GM21381 (cell line): Measurements from ENCODE around the gene TMX2.
A peak's percentile ranks its signal among the peaks of the same experiment; 100 is the strongest.
"Not testable (repeated sequence)": the region's sequence is repeated elsewhere in the genome, so short reads cannot be mapped to it uniquely, and the experiment has no call there.

Experiments used
- ATAC-seq: cut with Tn5 transposase; IDR thresholded peaks from one replicate; pipeline ENCODE4 v1.9.1; 2021; ENCODE audit warnings: mild to moderate bottlenecking, moderate library complexity; ENCODE audit not compliant: unreplicated experiment

The TMX2 gene, protein sequence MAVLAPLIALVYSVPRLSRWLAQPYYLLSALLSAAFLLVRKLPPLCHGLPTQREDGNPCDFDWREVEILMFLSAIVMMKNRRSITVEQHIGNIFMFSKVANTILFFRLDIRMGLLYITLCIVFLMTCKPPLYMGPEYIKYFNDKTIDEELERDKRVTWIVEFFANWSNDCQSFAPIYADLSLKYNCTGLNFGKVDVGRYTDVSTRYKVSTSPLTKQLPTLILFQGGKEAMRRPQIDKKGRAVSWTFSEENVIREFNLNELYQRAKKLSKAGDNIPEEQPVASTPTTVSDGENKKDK

DNA sequence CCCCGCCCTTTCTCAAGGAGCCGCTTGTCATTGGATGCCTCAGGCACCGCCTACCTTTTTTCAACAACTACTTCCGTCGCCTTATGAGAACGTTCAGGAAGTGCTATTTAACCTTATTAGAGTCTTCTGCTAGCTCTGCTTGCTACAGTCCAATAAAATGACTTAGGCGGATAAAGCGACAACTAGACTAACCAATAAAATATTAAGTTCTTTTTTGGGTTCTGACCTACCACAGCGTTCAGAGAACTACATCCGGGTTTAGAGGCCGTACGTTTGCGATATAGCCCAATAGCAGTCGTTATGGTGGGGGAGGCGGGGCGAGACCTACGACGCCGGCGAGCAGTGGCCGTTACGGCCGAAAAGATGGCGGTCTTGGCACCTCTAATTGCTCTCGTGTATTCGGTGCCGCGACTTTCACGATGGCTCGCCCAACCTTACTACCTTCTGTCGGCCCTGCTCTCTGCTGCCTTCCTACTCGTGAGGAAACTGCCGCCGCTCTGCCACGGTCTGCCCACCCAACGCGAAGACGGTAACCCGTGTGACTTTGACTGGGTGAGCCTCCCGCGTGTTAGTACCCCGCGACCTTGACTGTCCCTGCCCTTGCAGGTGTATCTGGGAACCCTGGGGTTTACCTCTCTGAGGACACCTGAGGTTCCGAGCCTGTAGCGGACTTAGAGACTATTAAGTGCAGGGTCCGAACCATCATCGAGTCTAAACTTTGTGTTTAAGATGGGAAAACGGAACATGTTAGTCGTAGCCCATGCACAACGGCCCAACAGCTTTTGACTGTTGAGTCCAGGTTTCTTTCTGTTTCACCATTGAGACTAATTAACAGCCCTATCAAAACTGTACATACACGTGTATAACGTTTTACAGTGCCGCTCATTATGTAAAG is at the start of gene TMX2:
Gene TMX2 (plus strand): TSS at position 338 of the 895 bp plus-strand sequence. CDS start 26 bp downstream, at position 364.
- peak; percentile 90 for ATAC-seq

DNA sequence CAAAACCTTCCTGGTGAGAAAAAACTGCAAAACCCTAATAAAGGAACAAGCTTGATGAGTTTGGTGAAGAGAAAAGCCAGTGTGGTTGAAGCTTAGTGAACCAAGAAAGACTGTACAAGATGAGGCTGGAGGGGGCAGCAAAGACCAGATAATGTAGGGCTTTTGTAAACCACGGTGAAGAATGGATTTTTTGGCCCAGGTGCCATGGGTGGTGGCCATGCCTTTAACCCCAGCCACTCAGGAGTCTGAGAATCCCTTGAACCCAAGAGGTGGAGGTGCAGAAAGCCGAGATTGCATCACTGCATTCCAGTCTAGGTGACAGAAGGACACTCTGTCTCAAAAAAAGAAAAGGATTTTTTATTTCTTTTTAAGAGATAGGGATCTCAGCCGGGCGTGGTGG is 49.5 kb upstream of the TMX2 start:
- ATAC-seq: no peak

DNA sequence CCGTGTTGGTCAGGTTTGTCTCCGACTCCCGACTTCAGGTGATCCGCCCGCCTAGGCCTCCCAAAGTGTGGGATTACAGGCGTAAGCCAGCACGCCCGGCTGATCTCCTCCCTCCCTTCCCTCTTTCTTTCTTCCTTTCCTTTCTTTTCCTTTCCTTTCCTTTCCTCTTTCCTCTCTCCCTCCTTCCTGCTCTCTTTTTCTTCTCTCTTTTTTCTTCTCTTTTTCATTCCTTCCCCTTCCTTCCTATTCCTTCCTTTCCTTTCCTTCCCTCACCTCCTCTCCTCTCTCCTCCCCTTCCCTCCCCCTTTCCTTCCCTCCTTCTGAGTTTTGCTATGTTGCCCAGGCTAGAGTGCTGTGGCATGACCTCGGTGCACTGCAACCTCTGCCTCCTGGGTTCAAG is 48.4 kb upstream of the TMX2 start:
- ATAC-seq: no peak

DNA sequence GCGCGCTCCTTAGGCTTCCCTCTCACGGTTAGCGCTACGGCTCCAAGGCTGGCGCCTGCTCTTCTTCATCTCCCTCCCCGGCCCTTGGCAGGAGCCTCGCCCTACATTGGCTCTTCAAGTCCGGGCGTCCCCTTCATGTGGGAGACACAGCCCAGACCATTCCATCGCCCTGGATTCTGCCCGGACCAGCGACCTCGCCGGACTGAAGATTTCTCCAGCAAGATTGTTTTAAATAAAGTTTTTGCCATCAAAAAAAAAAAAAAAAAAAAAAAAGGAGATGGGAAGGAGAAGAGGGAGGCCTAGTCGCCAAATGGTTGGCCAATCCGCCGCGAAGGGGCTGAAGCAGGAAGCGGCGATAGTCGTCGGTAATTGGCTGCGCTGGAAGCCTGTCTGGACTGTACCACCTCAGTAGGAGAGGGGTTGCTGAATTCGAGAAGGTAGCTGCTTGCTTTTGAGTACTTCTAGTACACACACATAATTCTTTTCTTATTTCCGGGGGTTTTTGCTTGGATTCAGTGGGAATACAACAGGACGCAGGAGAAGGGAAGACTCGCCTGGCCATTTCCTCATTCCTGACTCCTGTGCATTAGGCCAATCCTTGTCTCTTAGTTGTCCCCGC is 45.2 kb upstream of the TMX2 start:
- ATAC-seq: peak; percentile 67

DNA sequence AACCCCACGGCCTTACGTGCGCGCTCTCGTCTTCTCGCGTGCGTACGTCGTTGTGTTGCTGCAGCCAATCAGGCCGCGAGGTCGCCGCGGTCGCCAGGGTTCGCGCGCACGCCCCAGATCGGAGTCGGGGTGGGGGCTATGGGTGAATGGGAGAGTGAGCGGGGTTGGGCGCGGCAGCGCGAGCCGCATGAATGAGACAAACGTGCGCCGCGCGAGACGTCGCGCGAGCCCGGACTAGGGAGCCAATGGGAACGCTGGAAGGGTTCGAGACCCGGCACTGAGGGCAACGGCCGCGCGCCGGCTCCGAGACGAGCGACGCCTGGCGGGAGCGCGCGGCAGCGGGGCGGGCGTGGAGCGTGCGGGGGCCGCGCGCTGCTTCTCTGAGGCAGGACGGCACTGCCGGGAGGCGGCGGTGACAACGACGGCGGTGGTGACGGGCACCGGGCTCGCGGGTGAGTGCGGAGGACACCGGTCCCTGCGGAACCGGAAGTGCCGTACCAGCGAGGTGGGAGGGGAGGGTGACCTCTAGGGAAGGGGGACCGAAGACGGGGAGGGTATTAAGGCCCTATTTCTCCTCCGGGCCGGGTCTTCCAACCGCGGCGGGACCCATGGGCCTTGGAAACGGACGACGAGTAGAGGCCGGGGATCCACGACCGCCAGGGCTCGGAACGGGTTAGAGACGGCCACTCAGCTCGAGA is 44.5 kb upstream of the TMX2 start, which contains the start of gene ZDHHC5:
Gene ZDHHC5 (plus strand): TSS at position 379 of the 698 bp plus-strand sequence. CDS start 4,977 bp downstream, outside the sequence.
- peak; percentile 80 for ATAC-seq

DNA sequence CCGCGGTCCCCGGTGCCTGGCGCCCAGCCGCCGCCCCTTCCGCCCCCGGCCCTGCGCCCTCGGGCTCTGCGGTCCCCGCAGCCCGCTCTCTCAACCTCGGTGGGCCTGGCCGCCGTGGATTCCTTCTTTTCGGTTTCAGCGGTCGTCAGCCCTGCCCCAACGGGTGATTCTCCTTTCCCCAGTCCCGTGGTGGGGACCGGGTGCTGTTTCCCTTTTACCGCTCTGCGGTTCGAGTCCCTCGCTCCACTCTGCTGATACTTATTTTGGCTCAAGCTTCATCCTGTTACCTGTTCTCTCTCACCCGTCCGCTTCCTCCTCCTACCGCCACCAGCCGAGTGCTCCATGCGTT is 44.0 kb upstream of the TMX2 start:
- ATAC-seq: peak; percentile 1

DNA sequence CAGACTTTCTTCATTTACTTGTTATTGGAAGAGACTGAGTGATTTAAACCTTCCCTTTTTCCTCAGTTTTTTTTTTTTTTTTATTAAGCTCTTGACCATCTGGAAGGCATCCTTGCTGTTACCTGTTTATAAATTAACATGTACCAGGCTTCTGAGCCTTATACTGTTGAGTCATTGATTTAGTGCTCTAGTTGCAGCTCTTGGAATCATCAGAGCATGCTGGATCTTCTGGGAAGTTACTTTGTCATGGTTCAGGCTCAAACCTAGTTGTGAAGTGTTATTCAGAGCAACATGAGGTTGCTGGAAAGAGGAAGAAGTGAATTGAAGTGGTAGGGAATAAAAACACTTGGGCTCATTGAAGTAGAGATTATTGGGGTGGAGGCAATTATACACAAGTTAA is 38.1 kb upstream of the TMX2 start:
- ATAC-seq: no peak

DNA sequence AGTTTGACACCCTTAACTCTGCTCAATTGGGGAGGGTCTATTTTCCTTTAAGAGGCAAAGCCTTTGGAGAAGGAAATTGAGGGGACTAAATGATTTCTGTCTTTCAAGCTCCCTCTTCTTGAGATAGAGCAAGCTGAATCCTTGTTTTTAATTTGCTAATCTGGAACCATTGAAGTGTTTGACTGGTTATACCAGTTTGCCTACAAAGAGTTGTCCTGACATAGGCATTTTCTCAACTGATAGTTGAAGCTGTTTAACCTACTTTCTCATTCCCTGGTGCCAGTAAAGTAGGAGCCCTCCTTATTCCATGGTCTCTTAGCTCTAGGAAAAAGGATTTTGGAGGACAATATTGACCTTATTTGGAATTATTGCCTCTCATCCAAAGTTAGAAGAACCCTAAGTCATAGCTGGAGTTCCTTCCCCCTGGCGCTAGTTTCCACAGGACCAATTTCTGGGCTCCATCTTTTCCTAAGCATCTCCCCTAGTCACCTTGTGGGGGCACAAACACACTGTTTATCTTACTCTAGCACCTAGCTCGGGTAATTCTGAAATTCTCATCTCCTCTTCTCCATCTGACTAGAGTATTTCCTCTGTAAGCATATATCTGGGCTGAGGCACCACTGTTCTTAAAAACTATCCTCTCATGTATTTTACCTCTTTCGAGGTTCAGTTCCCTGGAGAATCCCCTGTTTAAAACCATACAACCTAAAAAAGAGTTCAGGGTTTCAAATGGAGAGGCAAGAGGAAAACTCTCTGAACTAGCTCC is 37.0 kb upstream of the TMX2 start:
- no peak for ATAC-seq

DNA sequence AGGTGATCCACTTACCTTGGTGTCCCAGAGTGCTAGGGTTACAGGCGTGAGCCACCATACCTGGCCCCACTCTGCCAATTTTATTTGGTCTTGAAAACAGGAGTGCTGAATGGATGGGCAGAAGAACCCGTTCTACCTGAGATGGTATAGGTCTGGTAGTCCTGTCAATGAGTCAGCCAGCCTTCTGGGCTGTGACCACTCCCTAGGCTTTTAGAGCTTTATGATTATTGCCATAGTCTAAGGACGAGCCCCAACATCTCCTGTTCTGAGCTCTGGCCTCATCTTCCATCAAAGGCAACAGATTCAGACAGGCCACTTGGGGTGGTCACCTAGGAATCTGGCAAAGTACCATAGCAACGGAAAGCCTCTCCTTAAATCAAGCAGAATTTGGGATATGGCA is 33.0 kb upstream of the TMX2 start:
- no peak for ATAC-seq

DNA sequence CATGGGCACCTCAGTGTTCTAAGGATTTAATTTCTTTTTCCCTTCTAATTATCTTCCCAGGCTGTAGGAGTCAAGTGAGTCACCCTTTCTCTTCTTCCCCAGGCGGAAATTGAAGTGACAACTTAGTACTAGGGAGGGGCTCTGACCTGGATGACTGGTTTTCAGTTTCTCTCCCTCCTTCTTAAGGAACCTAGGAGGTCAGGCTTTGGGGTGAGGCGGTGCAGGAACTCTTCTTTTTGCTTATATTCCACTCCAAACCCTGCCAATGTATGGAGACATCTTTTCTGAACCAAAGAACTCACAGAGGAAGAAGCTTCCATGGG is 31.9 kb upstream of the TMX2 start:
- peak; percentile 31 for ATAC-seq

DNA sequence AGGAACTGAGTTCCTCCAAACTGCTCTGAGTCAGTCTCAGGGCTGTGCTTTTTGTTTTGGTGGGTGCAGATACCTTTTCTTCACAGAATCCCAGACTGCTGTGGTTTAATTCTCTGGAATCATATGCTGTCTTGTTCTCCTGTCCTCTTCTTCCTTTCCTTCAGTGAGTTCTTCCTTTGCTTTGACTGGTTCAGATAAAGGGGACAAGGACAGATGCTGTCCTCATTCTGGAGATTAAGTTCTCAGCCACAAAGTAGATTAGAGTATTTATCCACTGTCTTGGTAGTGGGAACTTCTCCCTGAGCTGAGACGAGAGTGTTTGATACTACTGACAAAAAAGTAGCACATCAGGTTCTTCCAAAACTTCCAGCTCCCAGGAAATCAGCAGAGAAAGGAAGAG is 31.2 kb upstream of the TMX2 start:
- no peak for ATAC-seq

DNA sequence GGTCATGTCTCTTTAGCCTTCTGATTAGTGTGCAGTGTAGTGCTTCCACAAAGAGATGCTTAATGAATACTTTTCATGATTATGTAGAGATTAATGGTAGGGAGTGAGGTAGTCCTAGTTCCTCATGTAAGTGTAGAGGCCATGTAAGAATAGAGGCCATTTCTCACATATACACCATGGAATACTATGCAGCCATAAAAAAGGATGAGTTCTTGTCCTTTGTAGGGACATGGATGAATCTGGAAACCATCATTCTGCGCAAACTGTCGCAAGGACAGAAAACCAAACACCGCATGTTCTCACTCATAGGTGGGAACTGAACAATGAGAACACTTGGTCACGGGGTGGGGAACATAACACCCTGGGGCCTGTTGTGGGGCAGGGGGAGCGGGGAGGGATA is 21.9 kb upstream of the TMX2 start:
- not testable (repeated sequence) for ATAC-seq

DNA sequence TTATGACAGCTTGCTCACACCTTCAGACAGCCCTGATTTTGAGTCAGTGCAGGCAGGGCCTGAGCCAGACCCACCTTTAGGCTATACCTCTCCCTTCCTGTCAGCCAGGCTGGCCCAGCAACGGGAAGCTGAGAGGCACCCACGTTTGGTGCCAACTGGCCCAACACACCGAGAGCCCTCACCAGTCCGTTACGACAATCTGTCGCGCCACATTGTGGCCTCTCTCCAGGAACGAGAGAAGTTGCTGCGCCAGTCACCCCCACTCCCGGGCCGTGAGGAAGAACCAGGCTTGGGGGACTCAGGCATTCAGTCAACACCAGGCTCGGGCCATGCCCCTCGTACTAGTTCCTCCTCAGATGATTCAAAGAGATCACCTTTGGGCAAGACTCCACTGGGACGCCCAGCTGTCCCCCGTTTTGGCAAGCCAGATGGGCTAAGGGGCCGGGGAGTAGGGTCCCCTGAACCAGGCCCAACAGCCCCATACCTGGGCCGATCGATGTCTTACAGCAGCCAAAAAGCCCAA is 13.5 kb upstream of the TMX2 start:
- no peak for ATAC-seq

DNA sequence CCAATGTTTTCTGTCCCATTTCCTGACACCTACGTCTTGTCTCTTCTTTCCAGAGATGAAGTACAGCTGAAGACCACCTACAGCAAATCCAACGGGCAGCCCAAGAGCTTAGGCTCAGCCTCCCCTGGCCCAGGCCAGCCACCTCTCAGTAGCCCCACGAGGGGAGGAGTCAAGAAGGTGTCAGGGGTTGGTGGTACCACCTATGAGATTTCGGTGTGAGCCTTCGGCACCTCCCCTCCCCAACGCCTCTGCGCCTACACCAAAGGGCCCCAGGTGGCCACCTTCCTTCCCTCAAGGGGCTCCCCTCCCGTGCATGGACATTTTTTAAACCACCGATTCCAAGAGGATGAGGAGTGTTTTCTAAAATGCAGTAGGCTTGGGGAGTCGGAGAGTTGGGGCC is 12.6 kb upstream of the TMX2 start:
- no peak for ATAC-seq

DNA sequence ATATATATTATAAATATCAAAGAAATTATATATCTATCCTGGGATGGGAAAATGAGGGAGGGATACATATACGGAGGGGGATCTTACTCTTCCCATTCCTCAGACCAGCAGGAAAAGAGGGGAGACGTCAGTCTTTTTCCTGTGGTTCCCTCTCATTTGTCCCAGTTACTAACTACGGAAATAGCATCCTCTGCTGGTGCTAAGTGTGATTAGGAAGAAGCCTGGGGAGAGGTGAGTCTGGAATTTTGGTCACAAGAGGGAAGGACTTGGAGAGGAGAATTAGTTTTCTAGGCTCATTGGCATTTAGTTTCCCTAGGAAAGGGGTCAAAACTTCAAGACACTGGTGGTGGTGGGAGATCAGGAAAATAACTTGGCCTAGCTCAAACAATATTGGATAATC is 12.0 kb upstream of the TMX2 start:
- no peak for ATAC-seq

DNA sequence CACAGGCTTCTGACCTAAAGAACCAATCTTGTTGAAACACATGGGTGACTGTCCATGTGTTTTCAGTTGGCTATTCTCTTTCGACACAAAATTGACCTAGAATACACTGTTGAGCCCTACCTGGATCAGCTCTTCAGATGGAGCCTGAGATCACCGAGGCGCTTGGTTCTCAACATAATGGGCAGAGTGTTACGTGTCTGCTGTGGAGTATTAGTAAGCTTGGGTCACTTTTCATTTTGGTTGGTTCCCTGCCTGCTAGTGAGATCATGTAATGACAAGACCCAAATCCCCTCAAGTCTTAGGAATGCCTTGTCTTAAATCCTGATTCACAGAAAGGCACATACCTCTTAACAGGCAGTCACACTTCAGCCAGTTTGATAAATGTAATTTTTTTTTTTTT is 9.1 kb upstream of the TMX2 start:
- ATAC-seq: no peak

DNA sequence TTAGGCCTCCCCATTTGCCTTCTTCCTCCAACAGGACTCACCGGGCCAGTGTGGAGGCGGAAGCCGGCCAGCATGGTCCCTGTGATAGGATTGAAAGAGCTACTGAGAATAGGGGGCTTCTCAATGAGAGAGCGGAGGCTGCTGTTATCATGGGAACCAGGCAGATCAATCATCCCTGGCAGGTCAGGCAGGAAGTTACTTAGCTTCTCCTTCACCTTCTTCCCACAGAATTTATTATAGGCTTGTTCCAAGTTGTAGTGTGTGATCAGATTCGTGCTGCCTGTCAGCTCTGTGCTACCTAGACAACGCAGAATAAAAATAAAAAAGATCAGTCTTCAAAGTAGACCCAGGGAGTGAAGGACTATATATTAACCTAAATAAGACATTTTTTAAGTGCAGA is 7.5 kb upstream of the TMX2 start:
- no peak for ATAC-seq

DNA sequence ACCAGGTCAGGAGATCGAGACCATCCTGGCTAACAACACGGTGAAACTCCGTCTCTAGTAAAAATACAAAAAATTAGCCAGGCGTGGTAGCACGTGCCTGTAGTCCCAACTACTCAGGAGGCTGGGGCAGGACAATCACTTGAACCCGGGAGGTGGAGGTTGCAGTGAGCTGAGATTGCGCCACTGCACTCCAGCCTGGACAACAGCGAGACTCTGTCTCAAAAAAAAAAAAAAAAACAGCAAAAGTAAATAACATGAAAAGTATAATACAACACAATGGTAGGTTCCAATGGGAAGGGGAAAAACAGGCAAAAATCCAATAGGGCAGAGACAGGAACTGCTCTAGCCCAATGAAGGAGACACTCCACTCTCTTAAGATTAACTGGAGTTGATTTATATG is 7.0 kb upstream of the TMX2 start:
- ATAC-seq: not testable (repeated sequence)

DNA sequence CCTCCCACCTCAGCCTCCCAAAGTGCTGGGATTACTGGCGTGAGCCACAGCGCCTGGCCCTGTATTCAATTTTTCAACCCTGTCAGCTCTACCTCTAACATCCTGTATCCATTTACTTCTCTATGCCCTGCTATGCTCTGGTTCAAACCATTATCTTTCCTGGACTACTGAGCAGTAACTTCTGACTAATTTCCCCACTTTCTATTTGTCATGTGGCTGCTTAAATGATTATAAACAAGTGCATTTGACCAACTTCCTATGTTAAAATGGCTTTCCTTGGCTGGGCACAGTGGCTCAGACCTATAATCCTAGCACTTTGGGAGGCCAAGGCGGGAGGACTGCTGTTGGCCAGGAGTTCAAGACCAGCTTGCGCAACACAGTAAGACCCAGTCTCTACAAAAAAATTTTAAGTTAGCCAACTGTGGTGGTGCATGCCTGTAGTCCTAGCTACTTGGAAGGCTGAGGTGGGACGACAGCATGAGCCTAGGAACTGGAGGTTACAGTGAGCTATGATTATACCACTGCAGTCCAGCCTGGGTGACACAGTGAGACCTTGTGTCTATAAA is 2.5 kb upstream of the TMX2 start:
- ATAC-seq: no peak
